ENCODE results near the gene CEACAM1. TPM values are rescaled to one million over a fixed set of nuclear protein-coding genes. Genes with fewer than 3 reads are reported as not detected.

Gene CEACAM1
- total and polyA plus RNA-seq, 2 of the 13 experiments (the other 11 are each of a cell fraction or from before 2014, with no cell fraction given), result 13.5 to 332 TPM

GRCh38 chr19:42529248-42529764 lies 1.0 kb upstream of the CEACAM1 start (continued):
- TF ChIP-seq IKZF4 (CRISPR knock-in tag; IDR thresholded peaks at IDR 0.05; ENCODE audit: borderline replicate concordance, low read depth, not compliant biosample characterization) (peak; percentile 56), SYNCRIP (IDR thresholded peaks at IDR 0.05; ENCODE audit: insufficient read depth, low read depth, low read length) (no peak), HBP1 (CRISPR knock-in tag; IDR thresholded peaks at IDR 0.05; ENCODE audit: low read depth) (no peak), WIZ (CRISPR knock-in tag; IDR thresholded peaks at IDR 0.05) (no peak), HNF1A (IDR thresholded peaks at IDR 0.05; ENCODE audit: low read depth) (0 out of 2 replicates have a peak, but pooled peaks have one; percentile 13), HNF1A (CRISPR knock-in tag; IDR thresholded peaks at IDR 0.05; ENCODE audit: borderline replicate concordance) (no peak; the same call in 1 of the 2 replicates), ETS1 (CRISPR knock-in tag; IDR thresholded peaks at IDR 0.05) (no peak), ZNF451 (CRISPR knock-in tag; IDR thresholded peaks at IDR 0.05) (no peak), NPAS2 (CRISPR knock-in tag; IDR thresholded peaks at IDR 0.05; ENCODE audit: borderline replicate concordance) (no peak), GATA4 (IDR thresholded peaks at IDR 0.05; ENCODE audit: borderline replicate concordance, low read depth) (no peak), CREB1 (IDR thresholded peaks at IDR 0.05) (no peak), CREB1 (CRISPR knock-in tag; IDR thresholded peaks at IDR 0.05) (no peak), SP1 (IDR thresholded peaks at IDR 0.05) (no peak), SP1 (CRISPR knock-in tag; IDR thresholded peaks at IDR 0.05) (no peak), FLYWCH1 (CRISPR knock-in tag; IDR thresholded peaks at IDR 0.05) (no peak), ELF4 (CRISPR knock-in tag; IDR thresholded peaks at IDR 0.05; ENCODE audit: borderline replicate concordance) (no peak), ZBTB49 (CRISPR knock-in tag; IDR thresholded peaks at IDR 0.05; ENCODE audit: borderline replicate concordance) (no peak), ZNF335 (CRISPR knock-in tag; IDR thresholded peaks at IDR 0.05) (no peak), CREBL2 (CRISPR knock-in tag; IDR thresholded peaks at IDR 0.05; ENCODE audit: borderline replicate concordance) (no peak), STAT5B (CRISPR knock-in tag; IDR thresholded peaks at IDR 0.05) (no peak), REL (CRISPR knock-in tag; conservative IDR thresholded peaks at IDR 0.05) (no peak), ZEB1 (IDR thresholded peaks at IDR 0.05; ENCODE audit: insufficient replicate concordance, low read depth) (no peak), ZNF672 (CRISPR knock-in tag; IDR thresholded peaks at IDR 0.05) (no peak)

Measured in HepG2 (cell line).